Upper lobe of left lung (tissue), 6 donors: Measurements from ENCODE around the gene VGF. TPM values are rescaled to one million over a fixed set of nuclear protein-coding genes. Genes with fewer than 3 reads are reported as not detected.

Experiments used
- ATAC-seq, 2 donors: fragments of 200-7000 bp; cut with Tn5 transposase; one replicate each; pipeline ENCODE4 v1.9.1; 2022; ENCODE audit warnings: mild to moderate bottlenecking in 2 of 2, moderate library complexity in 2 of 2; ENCODE audit not compliant: low FRiP score in 2 of 2
- DNase-seq, 2 donors: peaks; one replicate each; pipeline ENCODE4 v3.0.0-alpha.2; 2019 to 2020
- H3K27ac ChIP-seq, 4 donors: fragments of 200-600 bp; sonication (generic); one replicate each; pipeline ENCODE4 v1.5.1; 2016 to 2019
- H3K27me3 ChIP-seq, 4 donors: fragments of 200-600 bp; sonication (generic); one replicate each; pipeline ENCODE4 v1.5.1; 2017 to 2019
- H3K36me3 ChIP-seq, 4 donors: fragments of 200-600 bp; sonication (generic); one replicate each; pipeline ENCODE4 v1.5.1; 2016 to 2019
- H3K4me1 ChIP-seq, 4 donors: fragments of 200-600 bp; sonication (generic); one replicate each; pipeline ENCODE4 v1.5.1; 2018 to 2019
- H3K4me3 ChIP-seq, 4 donors: fragments of 200-600 bp; sonication (generic); one replicate each; pipeline ENCODE4 v1.5.1; 2017 to 2019; ENCODE audit warnings: mild to moderate bottlenecking in 2 of 4, moderate library complexity in 1 of 4
- H3K9me3 ChIP-seq, 4 donors: fragments of 200-600 bp; sonication (generic); one replicate each; pipeline ENCODE4 v1.5.1; 2018 to 2019
- CTCF ChIP-seq, 6 experiments: fragments of 450-650 bp in 4 of 6; fragments of 200-600 bp in 2 of 6; sonication (generic) in 2 of 6; IDR thresholded peaks; one replicate each; pipeline ENCODE4 v1.5.1; 2016 to 2019; ENCODE audit warnings: antibody characterized with exemption in 6 of 6
- EP300 ChIP-seq, 4 donors: sonication (generic); formaldehyde crosslinking; IDR thresholded peaks; one replicate each; pipeline ENCODE4 v1.5.1; 2017; ENCODE audit warnings: antibody characterized with exemption in 4 of 4, control low read depth in 2 of 4
- POLR2A ChIP-seq, 4 donors: fragments of 450-650 bp; IDR thresholded peaks; one replicate each; pipeline ENCODE4 v1.5.1; 2016 to 2017; ENCODE audit warnings: antibody characterized with exemption in 4 of 4, mild to moderate bottlenecking in 2 of 4
- POLR2AphosphoS5 ChIP-seq, 2 donors: sonication (generic); formaldehyde crosslinking; IDR thresholded peaks; one replicate each; pipeline ENCODE4 v1.5.1; 2017; ENCODE audit warnings: antibody characterized with exemption in 2 of 2
- WGBS, 2 donors: methylation state at CpG; one replicate each; pipeline ENCODE4 v1.1.5; 2017 to 2018; 5-methylcytosine and 5-hydroxymethylcytosine counted together
- total RNA-seq, 6 donors: library from RNA; depleted of rRNA in 4 of 6; stranded (reverse); fragments of >200 nt in 4 of 6; gene quantifications; one replicate each; pipeline versions ENCODE4 v1.1.0 to v1.2.1, GENCODE V29; 2016 to 2021
- donor health status: DM: no; HTN: no; CAD: no; lungs with moderate emphysema.
- donor health status: DM: no; HTN: yes; CAD: no; lungs with severe emphysema.

The VGF gene
- total RNA-seq, 6 donors from 2014 or later: 0.24 to 0.33 TPM; not detected in 4

- H3K4me1 ChIP-seq: peaks cover 7 to 21% (median 10%) of the 10 kb centered on the region in 4 donors
- H3K27me3 ChIP-seq: no peaks in the 10 kb centered on the region
- peak overlapping the region in 3 of 4 donors; percentile 18 to 79 (median 65) for H3K27ac ChIP-seq
- H3K9me3 ChIP-seq: no peaks in the 10 kb centered on the region
- peaks cover 0 to 30% (median 13%) of the 10 kb centered on the region in 4 donors for H3K36me3 ChIP-seq
- ATAC-seq (peak; percentile 36 to 50), DNase-seq (no peak)
- 0 to 2% methylated on average over 6 to 17 of the region's 34 CpGs for WGBS, 2 donors
- H3K4me3 ChIP-seq: peak overlapping the region; percentile 78 to 98 (median 90)
- no peak for TF ChIP-seq POLR2AphosphoS5 (IDR thresholded peaks at IDR 0.05)
- no peak for TF ChIP-seq POLR2A (IDR thresholded peaks at IDR 0.05)
- TF ChIP-seq EP300 (IDR thresholded peaks at IDR 0.05): no peak
- no peak for TF ChIP-seq CTCF (IDR thresholded peaks at IDR 0.05)
These were observed 10.7 kb downstream of the VGF start for GRCh38 chr7:101154693-101155102.

- DNase-seq: peak; percentile 92 to 99
- Histone ChIP-seq H3K9me3 (no peaks in the 10 kb centered on the region), H3K4me1 (peaks cover 7 to 21% (median 10%) of the 10 kb centered on the region in 4 donors), H3K27me3 (no peaks in the 10 kb centered on the region), H3K27ac (peak within 1 kb of the TSS in 3 of 4 donors; percentile 18 to 79 (median 65)), H3K4me3 (peak within 1 kb of the TSS; percentile 78 to 98 (median 90)), H3K36me3 (peaks cover 0 to 25% (median 8%) of the 10 kb centered on the region in 4 donors)
- peak; percentile 95 to 97 for ATAC-seq
- peak in 1 of 4 donors; percentile 36 for TF ChIP-seq POLR2A (IDR thresholded peaks at IDR 0.05)
- TF ChIP-seq POLR2AphosphoS5 (IDR thresholded peaks at IDR 0.05): peak; percentile 55 to 85
- TF ChIP-seq EP300 (IDR thresholded peaks at IDR 0.05): no peak
- TF ChIP-seq CTCF (IDR thresholded peaks at IDR 0.05): no peak
- 5 to 14% methylated on average over 13 to 44 of the region's 51 CpGs for WGBS, 2 donors
These were observed 11.2 kb downstream of the VGF start, which contains the start of gene AP1S1 for GRCh38 chr7:101153969-101154692. TSS of gene AP1S1 (plus strand) at chr7:101154476. CDS start at chr7:101154515, 39 bp downstream.

GRCh38 chr7:101151908-101152651, 13.3 kb downstream of the VGF start:
- ATAC-seq: no peak
- no peaks in the 10 kb centered on the region for H3K9me3 ChIP-seq
- no peak overlapping the region for H3K27ac ChIP-seq
- DNase-seq: no peak
- peaks cover 0 to 4% (median 1%) of the 10 kb centered on the region in 4 donors for H3K36me3 ChIP-seq
- no peaks in the 10 kb centered on the region for H3K27me3 ChIP-seq
- TF ChIP-seq CTCF (IDR thresholded peaks at IDR 0.05) (no peak), POLR2AphosphoS5 (IDR thresholded peaks at IDR 0.05) (no peak), POLR2A (IDR thresholded peaks at IDR 0.05) (no peak), EP300 (IDR thresholded peaks at IDR 0.05) (no peak)
- no peak overlapping the region for H3K4me3 ChIP-seq
- peaks cover 7 to 21% (median 10%) of the 10 kb centered on the region in 4 donors for H3K4me1 ChIP-seq
- 67 to 82% methylated on average over 2 of the region's 2 CpGs for WGBS, 2 donors

GRCh38 chr7:101140746-101141382, 24.5 kb downstream of the VGF start:
- Histone ChIP-seq H3K4me3 (no peak overlapping the region), H3K36me3 (peaks cover 0 to 11% (median 9%) of the 10 kb centered on the region in 4 donors), H3K27ac (no peak overlapping the region), H3K27me3 (no peaks in the 10 kb centered on the region), H3K9me3 (no peaks in the 10 kb centered on the region), H3K4me1 (peaks cover 17 to 26% (median 22%) of the 10 kb centered on the region in 4 donors)
- DNase-seq: no peak
- TF ChIP-seq POLR2A (IDR thresholded peaks at IDR 0.05): no peak
- TF ChIP-seq CTCF (IDR thresholded peaks at IDR 0.05): no peak
- no peak for TF ChIP-seq EP300 (IDR thresholded peaks at IDR 0.05)
- TF ChIP-seq POLR2AphosphoS5 (IDR thresholded peaks at IDR 0.05): no peak
- no peak for ATAC-seq
- WGBS, 2 donors: 89 to 94% methylated on average over 4 of the region's 4 CpGs
